SHP77 treated with DMSO at 0.1 percent for 48 hours (cell line): ENCODE data around the gene SH2D4B.

Source experiments
- DNase-seq: peaks from one replicate; lab custom pipeline; 2025; lab: John Stamatoyannopoulos, UW

Gene SH2D4B

GRCh38 chr10:80504158-80504811 is 33.4 kb upstream of the SH2D4B start:
- DNase-seq: no peak

DNA sequence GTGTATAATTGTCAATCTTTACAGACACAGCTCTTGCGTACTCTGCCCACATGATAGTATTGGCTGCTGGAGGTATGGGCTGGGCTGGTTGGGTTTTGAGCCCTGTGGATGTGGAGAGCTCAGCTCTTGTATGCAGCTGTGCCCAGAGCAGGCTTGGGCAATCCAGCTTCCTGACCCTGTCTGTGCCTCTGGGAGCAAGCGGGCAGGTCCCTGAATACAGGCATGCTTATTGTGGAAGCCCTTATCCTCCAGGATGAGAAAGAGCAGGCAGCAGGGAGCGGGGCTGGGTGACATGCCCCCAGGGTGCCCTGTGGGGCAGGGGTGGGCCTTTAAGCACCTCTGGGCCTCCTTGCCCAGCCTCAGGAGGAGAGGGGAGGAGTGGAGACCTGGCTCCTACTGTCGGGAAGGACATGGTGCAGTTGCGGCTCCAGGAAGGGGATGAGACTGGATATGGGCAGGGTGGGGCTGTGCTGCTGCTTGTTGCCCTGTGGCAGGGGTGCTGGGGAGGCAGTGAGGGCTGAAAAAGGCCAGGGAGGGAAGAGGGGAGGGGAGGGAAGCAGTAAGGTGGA is 32.7 kb upstream of the SH2D4B start:
- no peak for DNase-seq

DNA sequence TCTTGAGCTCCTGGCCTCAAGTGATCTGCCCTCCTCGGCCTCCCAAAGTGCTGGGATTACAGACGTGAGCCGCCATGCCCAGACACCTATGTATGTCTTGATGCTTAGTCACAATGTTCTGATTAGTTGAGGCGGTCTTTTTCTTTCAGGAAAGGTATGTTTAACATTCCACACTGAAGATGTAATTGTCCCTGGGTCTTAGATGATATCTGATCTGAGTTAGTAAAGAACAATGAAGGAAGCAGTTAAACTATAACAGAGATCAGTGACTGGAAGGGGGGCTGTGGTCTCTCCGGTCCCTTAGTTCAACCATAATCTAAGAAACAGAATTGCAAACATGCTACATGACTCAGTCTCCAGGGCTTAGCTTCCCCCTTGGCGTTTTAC is 31.5 kb upstream of the SH2D4B start:
- no peak for DNase-seq

DNA sequence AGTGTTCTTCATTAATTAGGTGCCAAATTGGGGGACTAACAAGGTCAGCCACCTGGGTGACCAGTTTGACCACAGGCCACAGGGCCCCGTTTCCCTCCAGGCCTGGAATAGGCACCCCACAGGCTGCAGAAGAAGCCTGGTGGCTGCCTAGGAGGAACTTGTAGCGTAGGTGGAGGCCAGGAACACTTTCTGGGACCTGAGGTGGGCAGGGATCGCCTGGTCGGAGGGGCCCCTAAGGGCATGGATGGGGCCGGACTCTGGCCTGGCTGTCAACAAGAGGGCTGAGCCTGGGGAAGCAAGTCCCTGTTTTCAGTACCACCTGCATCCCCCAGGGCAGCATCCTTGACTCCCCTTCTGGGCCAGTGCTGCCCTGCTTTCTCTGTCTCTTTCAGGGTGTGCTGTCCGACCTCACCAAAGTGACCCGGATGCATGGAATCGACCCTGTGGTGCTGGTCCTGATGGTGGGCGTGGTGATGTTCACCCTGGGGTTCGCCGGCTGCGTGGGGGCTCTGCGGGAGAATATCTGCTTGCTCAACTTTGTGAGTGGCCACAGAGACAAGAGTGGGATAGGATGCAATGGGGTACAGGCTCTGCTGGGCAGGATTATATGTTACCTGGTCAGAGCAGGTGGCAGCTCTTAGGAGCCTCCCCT is 30.7 kb upstream of the SH2D4B start:
- DNase-seq: no peak

- no peak for DNase-seq
Observed at GRCh38 chr10:80509108-80509402, 28.6 kb upstream of the SH2D4B start.

DNA sequence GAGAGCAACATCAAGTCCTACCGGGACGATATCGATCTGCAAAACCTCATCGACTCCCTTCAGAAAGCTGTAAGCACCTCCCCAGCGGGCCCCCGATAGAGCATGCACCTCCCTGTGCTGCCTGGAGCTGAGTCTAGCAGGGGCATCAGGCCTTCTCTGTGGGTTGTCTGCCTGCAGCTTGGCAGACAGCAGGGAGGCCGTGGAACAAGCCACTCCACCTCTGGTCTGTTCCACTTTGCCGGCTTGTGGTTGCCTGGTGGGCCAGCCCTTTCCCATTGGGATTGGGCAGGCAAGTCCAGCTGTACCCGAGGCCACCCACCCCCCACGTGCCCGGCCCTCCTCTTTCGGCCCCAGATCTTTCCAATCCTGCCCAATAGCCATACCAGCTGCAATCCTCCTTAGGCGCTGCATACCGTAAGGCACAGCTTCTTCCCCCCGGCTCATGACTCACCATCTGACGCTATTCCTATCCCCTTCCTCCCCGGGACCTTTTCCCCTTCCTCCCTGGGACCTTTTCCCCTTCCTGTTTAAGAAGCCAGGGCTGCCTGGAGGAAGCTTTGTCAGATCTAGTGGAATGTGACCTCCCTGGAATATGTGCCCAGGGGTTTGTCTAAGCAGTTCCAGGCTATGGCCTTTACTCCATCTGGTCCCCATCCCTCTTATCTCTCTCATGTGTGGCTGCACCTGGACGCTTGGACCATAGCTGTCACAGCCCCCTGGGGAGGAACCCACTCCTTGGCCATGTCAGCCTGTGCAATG is 28.1 kb upstream of the SH2D4B start:
- no peak for DNase-seq

DNA sequence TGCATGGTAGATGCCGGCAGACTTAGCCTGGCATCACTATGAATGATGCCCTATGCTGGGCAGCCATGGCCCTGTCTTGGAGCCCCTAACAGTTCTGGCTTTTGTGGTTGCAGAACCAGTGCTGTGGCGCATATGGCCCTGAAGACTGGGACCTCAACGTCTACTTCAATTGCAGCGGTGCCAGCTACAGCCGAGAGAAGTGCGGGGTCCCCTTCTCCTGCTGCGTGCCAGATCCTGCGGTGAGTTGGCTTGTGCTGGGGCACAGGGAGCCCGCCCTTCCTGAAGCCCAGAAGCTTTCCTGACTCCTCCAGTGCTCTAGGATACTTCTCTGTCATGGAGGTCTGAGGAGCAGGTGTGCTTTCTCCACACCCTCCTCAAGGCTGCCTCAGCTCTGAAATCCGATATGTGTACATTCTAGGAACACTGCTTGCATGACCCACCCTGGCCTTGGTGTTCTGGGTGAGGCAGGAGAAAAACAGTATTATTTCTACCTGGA is 25.6 kb upstream of the SH2D4B start:
- DNase-seq: no peak

GRCh38 chr10:80513106-80513505 is 24.6 kb upstream of the SH2D4B start:
- no peak for DNase-seq

GRCh38 chr10:80515511-80515910 is 22.2 kb upstream of the SH2D4B start:
- no peak for DNase-seq

DNA sequence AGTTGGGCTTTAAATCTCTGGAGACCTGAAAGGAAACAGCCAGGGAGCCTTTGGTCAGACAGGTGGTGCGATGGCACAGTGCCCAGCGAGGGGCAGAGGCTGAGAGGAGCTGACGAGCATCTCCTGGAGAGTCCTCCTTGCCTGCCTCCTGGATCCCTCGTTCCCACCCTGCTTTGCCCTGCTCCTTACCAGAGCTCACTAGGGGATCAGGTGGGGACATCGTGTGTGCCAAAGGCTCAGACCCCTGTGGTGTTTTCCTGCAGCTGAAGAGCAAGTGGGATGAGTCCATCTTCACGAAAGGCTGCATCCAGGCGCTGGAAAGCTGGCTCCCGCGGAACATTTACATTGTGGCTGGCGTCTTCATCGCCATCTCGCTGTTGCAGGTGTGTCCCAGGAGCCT is 21.8 kb upstream of the SH2D4B start:
- DNase-seq: no peak

GRCh38 chr10:80516506-80517075 is 21.1 kb upstream of the SH2D4B start:
- no peak for DNase-seq

- no peak for DNase-seq
Observed at GRCh38 chr10:80517416-80518142, 20.1 kb upstream of the SH2D4B start.

DNA sequence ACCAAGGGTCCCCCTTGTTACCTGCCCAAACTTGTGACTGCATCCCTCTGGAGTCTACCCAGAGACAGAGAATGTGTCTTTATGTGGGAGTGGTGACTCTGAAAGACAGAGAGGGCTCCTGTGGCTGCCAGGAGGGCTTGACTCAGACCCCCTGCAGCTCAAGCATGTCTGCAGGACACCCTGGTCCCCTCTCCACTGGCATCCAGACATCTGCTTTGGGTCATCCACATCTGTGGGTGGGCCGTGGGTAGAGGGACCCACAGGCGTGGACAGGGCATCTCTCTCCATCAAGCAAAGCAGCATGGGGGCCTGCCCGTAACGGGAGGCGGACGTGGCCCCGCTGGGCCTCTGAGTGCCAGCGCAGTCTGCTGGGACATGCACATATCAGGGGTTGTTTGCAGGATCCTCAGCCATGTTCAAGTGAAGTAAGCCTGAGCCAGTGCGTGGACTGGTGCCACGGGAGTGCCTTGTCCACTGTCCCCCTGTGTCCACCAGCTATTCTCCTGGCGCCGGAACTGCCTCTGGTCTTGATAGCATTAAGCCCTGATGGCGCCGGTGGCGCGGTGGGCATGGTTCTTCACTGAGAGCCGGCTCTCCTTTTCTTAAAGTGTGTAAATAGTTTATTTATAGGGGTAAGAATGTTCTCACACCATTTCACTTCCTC is 19.4 kb upstream of the SH2D4B start:
- no peak for DNase-seq

GRCh38 chr10:80518807-80519360 is 18.8 kb upstream of the SH2D4B start:
- DNase-seq: no peak

DNA sequence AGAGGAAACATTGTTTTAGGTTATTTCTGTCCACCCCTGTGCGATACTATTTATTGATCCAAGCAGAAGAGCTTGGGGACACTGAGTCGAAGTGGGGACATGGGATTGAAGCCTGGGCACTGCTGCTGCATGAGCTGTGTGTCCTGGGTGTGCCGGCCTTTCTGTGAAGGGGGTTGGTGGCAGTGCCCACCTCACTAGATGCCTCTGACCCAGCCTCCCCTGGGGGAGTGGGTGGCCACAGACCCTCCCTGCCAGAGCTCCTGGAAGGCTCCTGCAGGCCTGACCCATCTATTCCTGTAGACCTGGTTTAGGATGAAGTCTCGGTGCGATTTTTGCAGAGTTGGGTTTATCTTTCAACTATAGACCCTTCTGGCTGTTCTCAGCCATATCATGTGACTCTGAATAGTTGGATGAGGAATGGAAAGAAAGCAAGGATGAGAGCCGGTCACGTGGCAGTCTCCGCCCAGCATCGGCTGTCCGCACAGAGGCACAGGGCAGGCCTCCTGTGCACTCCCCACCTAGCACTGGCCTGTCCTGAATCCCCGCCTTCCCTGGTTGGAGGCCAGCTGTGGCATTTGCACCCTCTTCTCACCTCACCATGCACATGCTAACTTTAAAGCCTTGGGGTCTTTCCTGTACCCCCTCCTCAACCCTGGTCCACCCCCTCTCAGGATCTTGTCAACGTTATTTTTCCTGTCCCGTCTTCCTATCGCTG is 17.6 kb upstream of the SH2D4B start:
- no peak for DNase-seq

DNA sequence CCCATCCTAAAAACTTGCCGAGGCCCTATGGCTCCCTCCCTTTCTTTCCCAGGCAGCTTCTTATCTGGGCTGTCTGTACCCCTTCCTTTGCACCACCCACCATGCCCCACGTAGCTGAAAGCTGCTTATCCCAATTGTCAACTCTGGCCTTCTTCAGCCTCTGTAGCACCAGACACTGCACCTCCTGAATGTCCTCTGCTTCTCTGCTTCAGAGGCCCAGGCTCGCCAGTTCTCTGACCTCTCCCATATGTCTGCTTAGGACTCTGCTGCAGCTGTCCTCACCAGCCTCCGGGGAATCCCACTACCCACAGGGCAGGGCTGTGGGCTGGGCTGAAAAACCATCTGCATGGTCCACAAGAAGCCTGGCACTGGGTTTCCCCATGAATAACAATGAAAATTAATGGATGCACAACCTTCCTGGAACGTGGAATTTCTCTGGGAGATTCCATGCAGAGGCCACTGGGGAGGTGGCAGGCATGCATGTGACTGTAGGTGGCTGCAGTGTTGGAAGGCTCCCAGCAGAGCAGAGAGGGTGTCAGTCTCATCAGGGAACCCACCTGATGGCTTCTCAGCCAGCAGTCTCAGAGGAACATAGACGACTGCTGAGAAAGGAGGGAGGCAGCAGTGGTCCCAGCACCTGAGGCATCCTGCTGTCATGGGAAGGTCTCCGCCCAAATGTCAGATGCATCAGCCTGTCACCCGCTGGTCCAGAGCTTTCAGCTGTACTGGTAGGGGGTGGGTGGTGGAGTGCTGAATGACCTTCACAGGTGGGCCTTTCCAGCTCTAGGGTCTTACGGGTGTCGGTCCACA is 16.8 kb upstream of the SH2D4B start:
- no peak for DNase-seq

- DNase-seq: no peak
Observed at GRCh38 chr10:80522756-80523363, 14.8 kb upstream of the SH2D4B start.

DNA sequence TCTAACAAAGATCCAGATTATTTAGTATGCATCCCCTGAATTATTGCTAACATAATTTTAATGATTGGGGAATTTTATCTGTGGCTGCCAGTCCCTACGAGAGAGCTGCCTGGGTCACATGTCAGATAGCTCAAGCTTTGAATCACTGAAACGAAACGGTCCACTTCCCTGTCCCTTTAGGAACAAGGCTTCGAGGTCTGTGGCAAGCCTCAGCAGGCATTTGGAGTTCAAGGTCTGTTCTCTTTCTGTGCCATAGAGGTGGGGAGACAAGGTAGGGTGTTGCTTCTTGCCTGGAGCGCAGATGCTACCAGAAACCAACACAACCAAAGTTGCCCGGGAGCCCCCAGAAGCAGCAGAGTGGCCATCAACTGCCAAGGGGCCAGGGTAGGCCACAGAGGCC is 13.9 kb upstream of the SH2D4B start:
- no peak for DNase-seq
